Progenitor cell of endocrine pancreas (in vitro differentiated cells): Measurements from ENCODE around the gene TMSB10. TPM values are rescaled to one million over a fixed set of nuclear protein-coding genes. Genes with fewer than 3 reads are reported as not detected.
A peak's percentile ranks its signal among the peaks of the same experiment; 100 is the strongest.

ENCODE experiments used
- DNase-seq: peaks from one replicate; pipeline ENCODE4 v3.0.0; 2021; ENCODE audit warnings: low spot score; ENCODE audit not compliant: unreplicated experiment
- H3K27ac Mint-ChIP-seq: 2 replicates; pipeline ENCODE4 v1.8.0; 2021; ENCODE audit warnings: mild to moderate bottlenecking, moderate library complexity, mixed read lengths
- H3K27me3 Mint-ChIP-seq: 2 replicates; pipeline ENCODE4 v1.8.0; 2021; ENCODE audit warnings: mixed read lengths
- H3K36me3 Mint-ChIP-seq: 2 replicates; pipeline ENCODE4 v1.8.0; 2022; ENCODE audit warnings: mixed read lengths; ENCODE audit not compliant: insufficient read depth
- H3K4me1 Mint-ChIP-seq: 2 replicates; pipeline ENCODE4 v1.8.0; 2021; ENCODE audit warnings: low read depth, mixed read lengths
- H3K4me3 Mint-ChIP-seq: 2 replicates; pipeline ENCODE4 v1.8.0; 2021; ENCODE audit warnings: low read depth, mild to moderate bottlenecking, moderate library complexity, mixed read lengths
- H3K9me3 Mint-ChIP-seq: 2 replicates; pipeline ENCODE4 v1.8.0; 2021; ENCODE audit warnings: low read depth, mixed read lengths
- total RNA-seq: library from RNA; stranded (reverse); gene quantifications from 2 replicates; pipeline ENCODE4 v1.2.1, GENCODE V29; 2021
- TF ChIP-seq, protein P1 (sequence below): fragments of 200-600 bp; sonication (generic); IDR thresholded peaks from one replicate; pipeline ENCODE4 v1.5.0; 2021; ENCODE audit warnings: antibody characterized with exemption, mild to moderate bottlenecking; ENCODE audit not compliant: unreplicated experiment

Gene TMSB10
- total RNA-seq, 1 donor from 2014 or later = 2,136 TPM

DNA sequence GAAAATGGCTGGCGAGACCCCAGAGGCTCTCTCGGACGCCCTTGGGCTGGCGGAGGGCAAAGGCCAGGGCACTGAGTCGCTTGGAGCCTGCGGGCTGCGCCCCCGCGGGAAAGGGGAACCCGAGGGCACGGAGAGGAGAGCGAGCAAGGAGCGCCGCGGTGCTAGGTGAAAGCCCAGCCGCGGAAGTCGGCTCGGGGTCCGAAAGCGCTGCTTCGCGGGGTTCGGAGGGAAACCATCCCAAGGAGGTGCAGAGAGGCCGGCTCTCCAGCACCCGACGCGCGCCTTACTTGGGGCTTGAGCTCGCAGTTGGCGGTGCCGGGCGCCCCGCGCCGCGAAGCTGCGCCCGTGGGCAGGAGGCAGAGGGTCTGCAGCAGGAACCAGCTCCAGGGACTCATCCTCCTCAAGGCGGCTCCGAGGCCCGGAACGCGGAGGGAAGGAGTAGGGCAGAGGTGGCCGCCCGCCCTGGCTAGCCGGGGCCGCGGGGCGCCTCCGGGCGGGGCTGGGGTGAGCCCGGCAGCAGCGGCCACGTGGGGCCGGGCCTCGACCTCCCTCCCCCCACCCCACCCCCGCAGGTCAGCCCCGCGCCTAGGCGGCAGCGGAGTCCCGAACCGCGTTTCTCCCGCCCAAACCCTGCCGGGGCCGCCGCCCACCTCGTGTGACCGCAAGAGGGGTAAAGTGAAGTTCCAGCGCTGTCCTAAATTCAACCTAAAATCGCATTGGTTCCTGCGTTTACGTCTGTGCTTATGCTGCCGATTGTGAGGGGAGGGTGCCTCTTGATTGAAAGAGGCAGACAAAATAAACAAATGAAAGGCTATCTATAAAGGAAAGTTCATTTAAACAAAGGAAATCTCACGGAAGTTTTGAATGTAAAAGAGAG lies 24.6 kb upstream of the TMSB10 start, which contains the start of gene TRABD2A:
TSS of gene TRABD2A (minus strand) at position 440 of the 877 bp plus-strand sequence. CDS start at position 395, 45 bp downstream.
- DNase-seq = no peak
- Mint-ChIP-seq H3K27me3 (peaks cover 94% of the 10 kb centered on the region), H3K4me3 (peak within 1 kb of the TSS; percentile 79), H3K9me3 (no peaks in the 10 kb centered on the region), H3K27ac (peak within 1 kb of the TSS; percentile 23), H3K36me3 (no peaks in the 10 kb centered on the region), H3K4me1 (peaks cover 19% of the 10 kb centered on the region)
- TF ChIP-seq, protein P1, sequence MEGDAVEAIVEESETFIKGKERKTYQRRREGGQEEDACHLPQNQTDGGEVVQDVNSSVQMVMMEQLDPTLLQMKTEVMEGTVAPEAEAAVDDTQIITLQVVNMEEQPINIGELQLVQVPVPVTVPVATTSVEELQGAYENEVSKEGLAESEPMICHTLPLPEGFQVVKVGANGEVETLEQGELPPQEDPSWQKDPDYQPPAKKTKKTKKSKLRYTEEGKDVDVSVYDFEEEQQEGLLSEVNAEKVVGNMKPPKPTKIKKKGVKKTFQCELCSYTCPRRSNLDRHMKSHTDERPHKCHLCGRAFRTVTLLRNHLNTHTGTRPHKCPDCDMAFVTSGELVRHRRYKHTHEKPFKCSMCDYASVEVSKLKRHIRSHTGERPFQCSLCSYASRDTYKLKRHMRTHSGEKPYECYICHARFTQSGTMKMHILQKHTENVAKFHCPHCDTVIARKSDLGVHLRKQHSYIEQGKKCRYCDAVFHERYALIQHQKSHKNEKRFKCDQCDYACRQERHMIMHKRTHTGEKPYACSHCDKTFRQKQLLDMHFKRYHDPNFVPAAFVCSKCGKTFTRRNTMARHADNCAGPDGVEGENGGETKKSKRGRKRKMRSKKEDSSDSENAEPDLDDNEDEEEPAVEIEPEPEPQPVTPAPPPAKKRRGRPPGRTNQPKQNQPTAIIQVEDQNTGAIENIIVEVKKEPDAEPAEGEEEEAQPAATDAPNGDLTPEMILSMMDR = no peak

DNA sequence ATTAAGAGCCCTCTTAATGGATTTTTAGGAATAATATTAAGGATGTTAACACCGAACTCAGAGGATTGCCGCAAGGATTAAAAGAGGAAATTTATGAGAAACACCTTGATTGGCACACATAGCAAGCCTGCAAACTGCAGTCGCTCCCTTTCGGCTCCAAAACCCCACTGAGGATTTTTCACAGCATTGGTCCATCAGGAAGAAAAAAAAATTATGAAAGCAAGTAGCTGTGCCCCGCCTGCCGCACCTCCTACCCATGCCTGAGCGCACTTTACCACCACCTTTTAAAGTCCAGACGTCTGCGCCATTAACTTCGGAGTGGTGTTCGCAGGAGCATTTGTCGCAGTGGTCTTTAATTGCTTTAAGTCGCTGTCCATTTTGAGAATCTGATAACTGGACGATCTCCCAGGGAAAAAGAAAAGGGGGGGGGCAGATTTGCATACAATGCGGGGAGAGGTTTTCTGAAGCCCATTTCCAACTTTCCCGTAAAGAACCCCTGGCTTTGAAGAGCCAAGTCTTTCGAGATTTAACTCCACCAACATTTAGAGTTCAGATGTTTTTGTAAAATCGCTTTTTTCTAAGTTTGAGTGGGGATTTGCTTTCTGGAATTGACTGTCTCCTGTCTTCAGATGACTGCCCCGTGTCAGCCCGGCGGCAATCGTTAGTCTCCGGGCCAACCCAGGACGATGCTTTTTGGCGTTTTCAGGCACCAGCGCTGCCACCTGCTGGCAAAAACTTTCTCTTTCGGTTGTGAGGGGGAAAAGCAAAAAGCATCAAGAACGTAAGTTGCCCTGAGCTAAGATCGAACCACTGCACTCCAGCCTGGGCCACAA lies 23.7 kb upstream of the TMSB10 start:
- Mint-ChIP-seq H3K36me3 (no peaks in the 10 kb centered on the region), H3K9me3 (no peaks in the 10 kb centered on the region), H3K4me1 (peaks cover 19% of the 10 kb centered on the region), H3K27me3 (peaks cover 89% of the 10 kb centered on the region), H3K27ac (peak overlapping the region; percentile 23), H3K4me3 (peak overlapping the region; percentile 79)
- DNase-seq = peak; percentile 65
- TF ChIP-seq, protein P1 = peak; percentile 81

GRCh38 chr2:84882414-84882738 lies 23.1 kb upstream of the TMSB10 start:
- no peaks in the 10 kb centered on the region for H3K36me3 Mint-ChIP-seq
- H3K9me3 Mint-ChIP-seq = no peaks in the 10 kb centered on the region
- peak overlapping the region; percentile 79 for H3K4me3 Mint-ChIP-seq
- no peak overlapping the region for H3K27ac Mint-ChIP-seq
- H3K4me1 Mint-ChIP-seq = peaks cover 19% of the 10 kb centered on the region
- peaks cover 88% of the 10 kb centered on the region for H3K27me3 Mint-ChIP-seq
- DNase-seq = no peak
- TF ChIP-seq, protein P1 = no peak

DNA sequence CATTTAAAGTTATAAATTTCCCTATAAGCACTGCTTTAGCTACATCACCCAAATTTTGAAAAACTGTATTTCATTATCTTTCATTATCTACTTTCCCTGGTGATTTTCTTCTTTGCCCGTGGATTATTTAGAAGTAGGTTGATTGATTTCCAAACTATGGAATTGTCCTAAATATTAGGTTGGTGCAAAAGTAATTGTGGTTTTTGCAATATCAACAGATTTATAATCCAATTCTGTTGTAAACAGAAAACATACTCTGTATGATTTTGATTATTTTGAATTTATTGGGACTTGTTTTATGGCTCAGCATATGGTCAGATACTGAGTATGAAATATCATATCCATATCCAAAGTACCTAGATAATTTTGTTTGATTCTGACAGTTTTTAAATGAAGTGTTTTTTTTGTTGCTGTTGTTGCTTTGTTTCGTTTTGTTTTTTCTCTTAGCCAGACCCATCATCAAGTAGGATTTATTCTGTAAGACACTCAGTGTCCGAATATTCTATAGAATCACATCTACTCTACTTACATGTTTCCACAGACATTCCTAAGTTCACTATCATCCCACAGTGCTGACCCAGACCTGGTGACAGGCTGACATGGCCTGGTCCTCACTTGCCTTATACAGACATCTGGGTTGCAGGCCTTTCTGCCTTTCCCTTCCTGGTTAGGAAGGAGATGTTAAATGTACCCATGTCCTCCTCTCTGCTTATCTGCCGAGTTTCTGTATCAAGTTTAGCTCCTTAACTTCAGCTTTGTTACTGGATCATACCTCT lies 22.5 kb upstream of the TMSB10 start:
- Mint-ChIP-seq H3K27ac (no peak overlapping the region), H3K36me3 (no peaks in the 10 kb centered on the region), H3K9me3 (no peaks in the 10 kb centered on the region), H3K27me3 (peaks cover 82% of the 10 kb centered on the region), H3K4me3 (no peak overlapping the region), H3K4me1 (peaks cover 19% of the 10 kb centered on the region)
- TF ChIP-seq, protein P1 = no peak
- no peak for DNase-seq

DNA sequence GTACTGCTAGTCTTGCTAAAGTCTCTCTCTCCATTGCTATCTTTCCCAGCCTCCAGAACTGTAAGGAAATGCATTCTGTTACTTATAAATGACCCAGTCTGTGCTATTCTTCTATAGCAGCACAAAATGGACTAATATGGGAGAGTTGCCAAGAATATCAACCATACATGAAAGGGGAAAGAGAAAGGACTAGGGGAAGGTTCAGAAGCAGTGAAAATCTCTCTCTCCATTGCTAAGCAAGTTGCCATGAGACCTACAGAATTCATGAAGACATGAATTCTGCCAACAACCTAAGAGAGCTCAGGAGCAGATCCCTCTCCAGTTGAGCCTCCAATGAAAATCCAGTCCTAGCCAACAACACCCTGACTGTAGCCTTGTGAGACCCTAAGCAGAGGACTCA lies 21.0 kb upstream of the TMSB10 start:
- no peaks in the 10 kb centered on the region for H3K36me3 Mint-ChIP-seq
- H3K9me3 Mint-ChIP-seq = no peaks in the 10 kb centered on the region
- DNase-seq = no peak
- TF ChIP-seq, protein P1 = no peak
- H3K4me1 Mint-ChIP-seq = peaks cover 19% of the 10 kb centered on the region
- no peak overlapping the region for H3K4me3 Mint-ChIP-seq
- H3K27me3 Mint-ChIP-seq = peaks cover 72% of the 10 kb centered on the region
- H3K27ac Mint-ChIP-seq = no peak overlapping the region
